DND-41 (cell line): ENCODE results near the gene NPDC1.

Source experiments
- ATAC-seq: fragments of 200-7000 bp; cut with Tn5 transposase; 3 replicates; pipeline ENCODE4 v1.9.1; 2021; ENCODE audit warnings: low read depth; ENCODE audit not compliant: insufficient read depth
- DNase-seq: peaks from one replicate; pipeline ENCODE4 v3.0.0-alpha.2; 2020
- H2AFZ ChIP-seq: 2 replicates; pipeline ENCODE4 v1.6.0; 2012; ENCODE audit warnings: low read depth, low read length
- H3K27ac ChIP-seq: 2 replicates; pipeline ENCODE4 v1.5.1; 2012; ENCODE audit warnings: low read length, inconsistent platforms
- H3K27me3 ChIP-seq: fragments of 200-600 bp; sonication (generic); 2 replicates; pipeline ENCODE4 v1.6.0; 2012; ENCODE audit warnings: low read length, mild to moderate bottlenecking, inconsistent platforms; ENCODE audit not compliant: insufficient read depth, poor library complexity
- H3K36me3 ChIP-seq: 2 replicates; pipeline ENCODE4 v1.5.1; 2012; ENCODE audit warnings: low read length, inconsistent platforms; ENCODE audit not compliant: insufficient read depth
- H3K4me1 ChIP-seq: 2 replicates; pipeline ENCODE4 v1.5.1; 2012; ENCODE audit warnings: mild to moderate bottlenecking, low read length; ENCODE audit not compliant: insufficient read depth
- H3K4me2 ChIP-seq: 2 replicates; pipeline ENCODE4 v1.6.0; 2012; ENCODE audit warnings: mild to moderate bottlenecking, moderate library complexity, low read length, inconsistent platforms; ENCODE audit not compliant: insufficient read depth
- H3K4me3 ChIP-seq, 2 experiments: fragments of 200-600 bp in 1 of 2; shearing (Covaris generic) in 1 of 2; 2 replicates each; pipeline ENCODE4 v1.5.1; 2012 to 2016; ENCODE audit warnings: inconsistent platforms in 2 of 2, low read length in 2 of 2, mild to moderate bottlenecking in 2 of 2, low read depth in 1 of 2, moderate library complexity in 1 of 2
- H3K79me2 ChIP-seq: 2 replicates; pipeline ENCODE4 v1.6.0; 2012; ENCODE audit warnings: low read length, inconsistent platforms; ENCODE audit not compliant: insufficient read depth
- H3K9ac ChIP-seq: 2 replicates; pipeline ENCODE4 v1.6.0; 2012; ENCODE audit warnings: low read depth, mild to moderate bottlenecking, inconsistent platforms, low read length, moderate library complexity
- H3K9me3 ChIP-seq: 2 replicates; pipeline ENCODE4 v1.5.1; 2012; ENCODE audit warnings: low read length, moderate library complexity, mild to moderate bottlenecking, inconsistent platforms; ENCODE audit not compliant: insufficient read depth, severe bottlenecking
- H4K20me1 ChIP-seq: 2 replicates; pipeline ENCODE4 v1.6.0; 2012; ENCODE audit warnings: low read length; ENCODE audit not compliant: insufficient read depth
- CTCF ChIP-seq: IDR thresholded peaks from 2 replicates; pipeline ENCODE4 v1.5.1; 2012; ENCODE audit warnings: borderline replicate concordance, low read length, moderate library complexity, mild to moderate bottlenecking; ENCODE audit not compliant: poor library complexity, severe bottlenecking; ENCODE audit errors: extremely low read depth
- EZH2 ChIP-seq: IDR thresholded peaks from 3 replicates; pipeline ENCODE4 v1.6.1; 2012; ENCODE audit warnings: borderline replicate concordance, low read depth, mild to moderate bottlenecking, moderate library complexity, low read length, inconsistent platforms; ENCODE audit not compliant: severe bottlenecking

The NPDC1 gene

GRCh38 chr9:137040568-137040967 is 5.4 kb downstream of the NPDC1 start:
- no peak overlapping the region for H2AFZ ChIP-seq
- TF ChIP-seq EZH2 = no peak
- TF ChIP-seq CTCF = no peak

GRCh38 chr9:137039611-137040366 is 6.2 kb downstream of the NPDC1 start:
- no peak for DNase-seq
- peaks cover 25% of the 10 kb centered on the region for H4K20me1 ChIP-seq

More at GRCh38 chr9:137040568-137040967, 5.4 kb downstream of the NPDC1 start:
- DNase-seq (no peak), ATAC-seq (no peak)
- no peaks in the 10 kb centered on the region for H3K9me3 ChIP-seq
- H3K27ac ChIP-seq = no peak overlapping the region
- H3K79me2 ChIP-seq = no peaks in the 10 kb centered on the region
- no peak overlapping the region for H3K4me3 ChIP-seq
- H3K36me3 ChIP-seq = no peaks in the 10 kb centered on the region
- no peak overlapping the region for H3K9ac ChIP-seq
- peaks cover 20% of the 10 kb centered on the region for H3K27me3 ChIP-seq
- H3K4me1 ChIP-seq = no peaks in the 10 kb centered on the region
- peaks cover 25% of the 10 kb centered on the region; the same call in 1 of the 2 replicates for H4K20me1 ChIP-seq
- no peak overlapping the region for H3K4me2 ChIP-seq

GRCh38 chr9:137038916-137039315 is 7.1 kb downstream of the NPDC1 start:
- Histone ChIP-seq H3K4me1 (peaks cover 11% of the 10 kb centered on the region), H3K9me3 (no peaks in the 10 kb centered on the region), H2AFZ (no peak overlapping the region), H3K79me2 (no peaks in the 10 kb centered on the region), H3K27ac (no peak overlapping the region), H3K27me3 (peaks cover 13% of the 10 kb centered on the region), H4K20me1 (peaks cover 21% of the 10 kb centered on the region), H3K4me3 (no peak overlapping the region), H3K36me3 (no peaks in the 10 kb centered on the region), H3K9ac (no peak overlapping the region), H3K4me2 (no peak overlapping the region)
- no peak for DNase-seq
- ATAC-seq = no peak
- TF ChIP-seq CTCF (no peak), EZH2 (no peak)

More at GRCh38 chr9:137039611-137040366, 6.2 kb downstream of the NPDC1 start:
- peaks cover 16% of the 10 kb centered on the region for H3K27me3 ChIP-seq
- no peaks in the 10 kb centered on the region for H3K79me2 ChIP-seq
- ATAC-seq = no peak
- no peak overlapping the region for H3K9ac ChIP-seq
- H3K27ac ChIP-seq = no peak overlapping the region
- peaks cover 6% of the 10 kb centered on the region for H3K4me1 ChIP-seq
- H3K4me2 ChIP-seq = no peak overlapping the region
- TF ChIP-seq EZH2 (no peak), CTCF (no peak)
- no peaks in the 10 kb centered on the region for H3K36me3 ChIP-seq
- H3K4me3 ChIP-seq = no peak overlapping the region
- H2AFZ ChIP-seq = no peak overlapping the region
- H3K9me3 ChIP-seq = no peaks in the 10 kb centered on the region
